ENCODE data around the gene AUTS2. TPM values are rescaled to one million over a fixed set of nuclear protein-coding genes. Genes with fewer than 3 reads are reported as not detected.

The AUTS2 gene
- total RNA-seq, 1 experiment from 2014 or later = 256 TPM

GRCh38 chr7:70795948-70796347 is 1197.7 kb downstream of the AUTS2 start:
- Histone ChIP-seq H3K4me1 (ENCODE audit: insufficient read depth, low read length) (no peaks in the 10 kb centered on the region), H3K27me3 (ENCODE audit: insufficient read depth, low read length) (no peaks in the 10 kb centered on the region), H3K27ac (ENCODE audit: insufficient read length, low read depth, low read length) (no peak overlapping the region), H3K56ac (ENCODE audit: insufficient read length, low read depth, low read length) (no peak overlapping the region), H3K79me1 (ENCODE audit: insufficient read depth, low read depth, low read length, poor library complexity, severe bottlenecking) (no peaks in the 10 kb centered on the region), H4K91ac (ENCODE audit: insufficient read length, low read depth, low read length) (no peak overlapping the region), H2BK15ac (ENCODE audit: low read depth, low read length) (no peak overlapping the region), H3K79me2 (ENCODE audit: insufficient read depth, low read length) (no peaks in the 10 kb centered on the region), H2AK5ac (ENCODE audit: insufficient read length, low read length) (no peak overlapping the region), H3K9ac (ENCODE audit: extremely low read depth, insufficient read length, low read length) (no peak overlapping the region), H3K4me2 (ENCODE audit: insufficient read depth, insufficient read length, low read length) (no peak overlapping the region), H2BK20ac (ENCODE audit: low read depth, low read length, poor library complexity, severe bottlenecking) (no peak overlapping the region), H2BK5ac (ENCODE audit: insufficient read length, low read length) (no peak overlapping the region), H2AFZ (ENCODE audit: low read length) (no peak overlapping the region), H4K20me1 (ENCODE audit: control insufficient read depth, insufficient read depth, insufficient read length) (no peaks in the 10 kb centered on the region), H3K18ac (ENCODE audit: insufficient read length, low read depth, low read length) (no peak overlapping the region), H4K5ac (ENCODE audit: insufficient read length, low read depth, low read length) (no peak overlapping the region), H4K8ac (replicated peaks; ENCODE audit: insufficient read length, low read depth, low read length) (no peak overlapping the region), H3K23ac (ENCODE audit: insufficient read length, low read depth, low read length) (no peak overlapping the region), H3K14ac (ENCODE audit: insufficient read depth, low read length) (no peak overlapping the region), H3T11ph (ENCODE audit: low read length) (no peak overlapping the region), H2BK12ac (ENCODE audit: insufficient read length, low read depth, low read length) (no peak overlapping the region), H3K23me2 (ENCODE audit: insufficient read length, low read depth, low read length, poor library complexity, severe bottlenecking) (no peaks in the 10 kb centered on the region), H2BK120ac (ENCODE audit: low read depth, low read length, poor library complexity, severe bottlenecking) (no peak overlapping the region), H3K4ac (ENCODE audit: low read depth, low read length) (no peak overlapping the region), H3K9me3 (ENCODE audit: control insufficient read depth, low read depth, low read length) (no peaks in the 10 kb centered on the region)
- H3K36me3 Mint-ChIP-seq (ENCODE audit: insufficient read depth in 1 of 3, low read depth in 3 of 3) = peaks cover 21 to 67% (median 37%) of the 10 kb centered on the region in 3 experiments
- no peak for DNase-seq
- peaks cover 10 to 19% of the 10 kb centered on the region in 2 experiments for H3K4me1 Mint-ChIP-seq
- WGBS (ENCODE audit: extremely low coverage, insufficient read length, low lambda C conversion rate) = no CpG with 5 or more reads among the region's 5 CpGs
- peaks cover 8 to 12% of the 10 kb centered on the region in 2 experiments for H3K9me3 Mint-ChIP-seq
- peak overlapping the region in 2 of 3 experiments; percentile 41 to 62; a peak in 2 of 7 replicates for H3K27ac Mint-ChIP-seq
- H3K4me3 Mint-ChIP-seq = no peak overlapping the region
- peak; percentile 12; the same call in 1 of the 3 replicates for TF ChIP-seq CTCF (conservative IDR thresholded peaks at IDR 0.05)
- H3K27me3 Mint-ChIP-seq (ENCODE audit: low read depth) = peaks cover 3% of the 10 kb centered on the region

All from H9 (cell line).